GM19025 (cell line): ENCODE results near the gene RNF223.
"Not testable (repeated sequence)": the region's sequence is repeated elsewhere in the genome, so short reads cannot be mapped to it uniquely, and the experiment has no call there.

ENCODE experiments used
- ATAC-seq: cut with Tn5 transposase; IDR thresholded peaks from one replicate; pipeline ENCODE4 v1.9.1; 2021; ENCODE audit warnings: mild to moderate bottlenecking, low read depth, moderate library complexity; ENCODE audit not compliant: unreplicated experiment

RNF223 gene

GRCh38 chr1:1032424-1032823, 41.7 kb downstream of the RNF223 start:
- no peak for ATAC-seq

DNA sequence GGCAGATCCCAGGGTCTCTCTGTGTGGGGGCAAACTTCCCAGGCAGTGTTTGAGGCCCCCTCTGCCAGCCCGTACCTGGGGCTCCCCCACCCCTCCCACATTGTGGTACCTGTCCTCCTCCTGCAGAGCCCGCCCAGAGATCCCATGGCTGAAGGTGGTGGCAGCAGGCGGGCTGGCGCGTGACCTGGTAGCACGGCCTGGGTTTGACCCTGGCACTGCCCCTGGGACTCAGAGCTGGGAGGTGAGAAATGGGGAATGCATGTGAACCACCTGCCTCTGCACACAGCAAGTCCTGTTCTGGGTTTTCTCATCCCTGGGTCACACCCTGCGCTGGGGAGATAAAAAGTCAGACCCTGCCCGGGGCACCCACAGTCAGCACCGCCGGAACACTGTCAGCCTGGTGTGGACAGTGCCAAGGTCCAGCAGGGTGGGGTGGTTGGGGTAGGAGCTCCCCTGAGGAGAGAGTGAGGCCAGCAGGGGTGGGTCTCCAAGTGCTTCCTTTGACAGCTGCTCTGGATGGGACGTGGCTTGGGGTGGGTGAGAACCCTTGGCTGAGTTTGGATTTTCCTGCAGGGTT, 42.4 kb downstream of the RNF223 start:
- no peak for ATAC-seq

DNA sequence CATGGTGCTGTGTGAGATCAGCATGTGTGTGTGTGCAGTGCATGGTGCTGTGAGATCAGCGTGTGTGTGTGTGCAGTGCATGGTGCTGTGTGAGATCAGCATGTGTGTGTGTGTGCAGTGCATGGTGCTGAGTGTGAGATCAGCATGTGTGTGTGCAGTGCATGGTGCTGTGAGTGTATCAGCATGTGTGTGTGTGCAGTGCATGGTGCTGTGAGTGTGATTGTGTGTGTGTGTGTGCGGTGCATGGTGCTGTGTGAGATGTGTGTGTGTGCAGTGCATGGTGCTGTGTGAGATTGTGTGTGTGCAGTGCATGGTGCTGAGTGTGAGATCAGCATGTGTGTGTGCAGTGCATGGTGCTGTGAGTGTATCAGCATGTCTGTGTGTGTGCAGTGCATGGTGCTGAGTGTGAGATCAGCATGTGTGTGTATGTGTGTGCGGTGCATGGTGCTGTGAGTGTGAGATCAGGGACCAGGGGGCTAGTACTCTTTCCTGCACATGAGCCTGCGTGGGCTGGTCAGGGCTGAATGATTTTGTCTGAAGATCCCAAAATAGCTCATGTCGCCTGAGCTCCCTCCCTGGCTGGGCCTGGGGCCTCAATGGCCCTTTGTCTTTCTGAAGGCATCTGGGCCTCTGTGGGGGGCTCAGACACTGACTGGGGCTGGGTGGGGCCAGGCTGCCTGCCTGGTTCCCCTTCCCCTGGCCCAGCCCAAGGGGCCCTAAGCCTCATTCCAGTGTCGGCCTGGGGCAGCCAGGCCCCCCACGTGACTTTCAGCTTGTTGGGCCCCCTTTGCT, 43.0 kb downstream of the RNF223 start:
- ATAC-seq: not testable (repeated sequence)

GRCh38 chr1:1027791-1028190, 46.3 kb downstream of the RNF223 start:
- no peak for ATAC-seq

GRCh38 chr1:1026599-1027413, 47.3 kb downstream of the RNF223 start:
- no peak for ATAC-seq

GRCh38 chr1:1025730-1026129, 48.4 kb downstream of the RNF223 start:
- no peak for ATAC-seq

DNA sequence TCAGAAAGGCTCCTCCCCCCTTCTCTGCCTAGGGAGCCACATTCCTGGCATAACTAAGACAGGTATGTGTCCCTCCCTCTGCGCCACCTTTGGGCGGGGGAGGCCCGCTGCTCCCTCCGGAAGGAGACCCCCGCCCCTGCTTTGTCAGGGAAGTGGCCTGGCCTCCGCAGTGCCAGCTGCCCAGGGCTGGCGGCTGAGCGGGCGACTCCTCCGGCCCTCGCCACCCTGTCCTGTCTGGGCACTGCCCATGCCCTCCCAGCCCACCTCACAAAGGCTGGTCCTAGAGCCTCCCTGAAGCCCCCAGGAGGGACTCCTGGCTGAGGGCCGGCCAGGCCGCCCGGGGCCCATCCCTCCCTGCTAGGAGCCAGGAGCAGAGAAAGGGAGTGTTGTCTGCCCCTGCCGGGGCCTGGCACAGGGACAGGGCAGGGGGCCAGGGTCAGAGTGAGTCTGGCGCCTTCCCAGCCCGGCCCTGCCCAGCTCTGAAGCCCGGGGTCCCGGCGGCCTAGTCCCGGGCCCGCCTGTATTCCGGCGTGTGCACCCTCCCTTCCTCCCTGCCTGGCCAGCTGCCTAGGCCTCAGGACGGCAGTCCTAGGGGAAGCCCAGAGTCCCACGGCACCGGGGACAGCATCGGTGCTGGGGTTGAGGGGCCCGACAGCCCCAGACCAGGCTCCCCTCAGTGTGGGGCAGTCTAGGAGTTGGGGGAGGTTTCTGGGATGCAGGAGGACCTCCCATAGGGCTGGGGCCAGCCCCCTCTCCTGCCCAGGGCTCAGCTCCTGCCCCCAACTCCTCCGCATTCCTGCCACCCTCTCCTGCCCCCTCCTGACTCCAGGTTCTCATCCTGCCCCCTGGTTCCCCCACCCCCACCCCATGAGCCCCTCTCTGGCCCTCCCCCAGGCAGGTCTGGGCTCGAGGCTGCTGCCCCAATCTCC, 49.1 kb downstream of the RNF223 start:
- ATAC-seq: no peak

GRCh38 chr1:1024149-1024770, 49.8 kb downstream of the RNF223 start:
- ATAC-seq: no peak

DNA sequence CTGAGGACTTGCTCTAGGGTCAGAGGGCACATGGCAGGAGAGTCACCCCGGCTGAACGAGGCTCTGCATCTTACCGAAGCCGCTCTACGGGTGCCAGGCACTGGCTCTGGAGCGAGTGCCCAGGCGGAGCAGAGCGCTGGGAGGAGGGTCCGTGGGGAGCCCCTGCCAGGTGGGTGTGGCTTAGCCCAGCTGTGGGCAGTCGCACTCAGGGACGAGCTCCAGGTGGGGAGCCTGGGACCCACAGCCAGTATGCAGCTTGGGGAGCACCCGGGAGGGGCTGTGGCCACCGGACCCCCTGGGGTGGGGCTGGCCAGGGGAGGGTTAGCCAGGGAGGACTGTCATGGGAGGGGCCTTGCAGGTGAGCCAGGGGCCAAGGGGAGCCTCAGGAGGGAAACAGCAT, 50.4 kb downstream of the RNF223 start:
- no peak for ATAC-seq

DNA sequence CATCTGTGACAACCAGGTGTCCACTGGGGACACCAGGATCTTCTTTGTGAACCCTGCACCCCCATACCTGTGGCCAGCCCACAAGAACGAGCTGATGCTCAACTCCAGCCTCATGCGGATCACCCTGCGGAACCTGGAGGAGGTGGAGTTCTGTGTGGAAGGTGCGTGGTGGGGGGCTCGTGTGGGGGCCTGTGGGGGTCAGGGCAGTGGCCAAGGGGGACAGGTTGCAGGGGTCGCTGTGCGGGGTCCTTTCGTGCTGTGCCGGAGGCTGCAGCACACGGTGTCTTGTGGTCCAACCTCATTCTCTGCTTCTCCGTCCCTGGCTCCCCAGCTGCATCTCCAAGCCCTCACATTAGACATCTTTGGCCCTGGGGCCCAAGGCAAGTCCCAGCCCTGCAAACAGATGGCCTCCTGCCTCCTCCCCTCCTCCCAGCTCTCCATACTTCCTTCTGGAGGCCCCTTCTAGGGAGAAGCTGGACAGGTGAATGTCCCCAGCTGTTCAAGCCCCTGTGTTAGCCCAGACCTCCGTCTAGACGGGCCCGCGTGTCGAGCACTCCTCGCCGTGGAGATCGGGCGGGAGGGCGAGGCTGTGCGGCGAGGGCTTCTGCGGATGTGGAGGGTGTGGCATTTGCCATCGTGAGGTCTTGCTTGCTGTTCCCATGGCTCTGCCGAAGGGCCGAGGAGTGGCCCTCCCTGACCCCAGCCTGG, 51.6 kb downstream of the RNF223 start:
- no peak for ATAC-seq

- ATAC-seq: no peak
Observed at GRCh38 chr1:1021920-1022259, 52.2 kb downstream of the RNF223 start.

DNA sequence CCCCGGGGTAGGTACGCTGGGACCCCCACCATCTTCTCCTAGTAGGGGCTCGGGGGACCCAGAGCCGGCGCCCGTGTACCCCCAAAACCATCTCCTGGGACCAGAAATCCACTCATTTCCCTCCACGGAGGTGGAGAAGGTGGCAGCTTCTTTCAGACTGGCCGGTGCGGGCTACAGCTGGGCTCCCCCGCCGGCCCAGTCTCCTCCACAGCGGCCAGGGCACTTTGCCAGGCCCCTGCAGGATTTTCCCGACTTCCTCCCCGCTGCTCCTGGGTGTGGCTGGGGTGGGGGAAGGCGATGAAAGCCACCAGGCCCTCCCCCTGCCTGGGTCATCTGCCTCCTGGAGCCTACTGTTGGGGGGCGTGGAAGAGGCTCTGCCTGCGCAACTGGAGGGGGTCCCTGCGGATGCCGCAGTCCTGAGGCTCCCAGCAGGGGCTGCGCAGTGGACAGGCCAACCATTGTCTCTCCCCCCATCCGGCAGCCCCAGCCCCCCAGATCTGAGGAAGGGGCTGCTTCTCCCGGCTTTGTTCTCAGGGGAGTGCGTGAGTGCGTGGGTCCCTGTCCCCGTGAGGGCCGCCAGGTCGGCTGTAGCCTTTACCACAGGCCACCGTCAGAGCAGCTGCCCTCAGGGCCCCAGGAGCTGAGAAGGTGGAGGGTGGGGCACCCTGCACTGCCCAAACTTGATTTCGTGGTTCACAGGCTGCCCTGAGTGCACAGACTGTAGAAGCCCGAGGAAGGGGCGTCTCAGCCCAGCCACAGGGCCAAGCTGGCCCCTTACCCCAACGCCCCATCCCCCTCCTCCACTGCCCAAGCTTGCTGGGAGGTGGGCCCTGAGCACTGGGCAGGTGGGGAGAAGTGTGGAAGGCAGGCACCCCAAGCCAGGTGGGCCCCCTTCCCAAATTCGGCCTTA, 52.8 kb downstream of the RNF223 start:
- no peak for ATAC-seq
